Gastrocnemius medialis (tissue), 4 donors: ENCODE measurements around the gene POLR2C.
A peak's percentile ranks its signal among the peaks of the same experiment; 100 is the strongest.

Experiments
- CTCF ChIP-seq, 5 experiments: fragments of 450-650 bp in 3 of 5; fragments of 200-600 bp in 2 of 5; sonication (generic) in 2 of 5; IDR thresholded peaks in 4 of 5; conservative IDR thresholded peaks in 1 of 5; 1 replicate in 4 of 5; 2 replicates in 1 of 5; pipeline ENCODE4 v1.5.1; 2016 to 2019; ENCODE audit warnings: antibody characterized with exemption in 5 of 5, mild to moderate bottlenecking in 3 of 5, moderate library complexity in 3 of 5
- POLR2A ChIP-seq, 2 donors: fragments of 450-650 bp; IDR thresholded peaks; one replicate each; pipeline ENCODE4 v1.6.1; 2017; ENCODE audit warnings: antibody characterized with exemption in 2 of 2, mild to moderate bottlenecking in 2 of 2, moderate library complexity in 2 of 2

GRCh38 chr16:57447186-57447962 is 15.1 kb upstream of the POLR2C start, which contains the start of the genes CIAPIN1 and COQ9:
- peak; percentile 95 to 97 for TF ChIP-seq POLR2A (IDR thresholded peaks at IDR 0.05)
- no peak for TF ChIP-seq CTCF (IDR thresholded peaks at IDR 0.05 in 4 of 5, conservative IDR thresholded peaks at IDR 0.05 in 1 of 5)
